ENCODE results near the gene GKN1.

- TF ChIP-seq CTCF (IDR thresholded peaks at IDR 0.05; ENCODE audit: low read depth, low read length) (no peak), POLR2A (IDR thresholded peaks at IDR 0.05; ENCODE audit: extremely low read depth, insufficient read length) (no peak), MYC (IDR thresholded peaks at IDR 0.05; ENCODE audit: low read depth, low read length) (no peak)
- TF ChIP-seq, protein P1, sequence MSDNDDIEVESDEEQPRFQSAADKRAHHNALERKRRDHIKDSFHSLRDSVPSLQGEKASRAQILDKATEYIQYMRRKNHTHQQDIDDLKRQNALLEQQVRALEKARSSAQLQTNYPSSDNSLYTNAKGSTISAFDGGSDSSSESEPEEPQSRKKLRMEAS (IDR thresholded peaks at IDR 0.05; ENCODE audit: low read depth, low read length), result no peak
Measured at GRCh38 chr2:69001879-69002278, 27.4 kb downstream of the GKN1 start.
